HepG2 (cell line): ENCODE measurements around the gene SAPCD2. TPM values are rescaled to one million over a fixed set of nuclear protein-coding genes. Genes with fewer than 3 reads are reported as not detected.
A peak's percentile ranks its signal among the peaks of the same experiment; 100 is the strongest.

Source experiments
- DPF2 ChIP-seq: sonication (generic); formaldehyde crosslinking; IDR thresholded peaks from 2 replicates; pipeline ENCODE4 v1.4.0; 2020; ENCODE audit warnings: mild to moderate bottlenecking, low read depth, missing genetic modification reagents, borderline replicate concordance
- GATA4 ChIP-seq: sonication (generic); IDR thresholded peaks from 2 replicates; pipeline ENCODE4 v1.6.1; 2016; ENCODE audit warnings: antibody characterized with exemption, low read depth, borderline replicate concordance
- GZF1 ChIP-seq: sonication (generic); formaldehyde crosslinking; IDR thresholded peaks from 2 replicates; pipeline ENCODE4 v1.5.1; 2020; ENCODE audit warnings: mild to moderate bottlenecking, missing genetic modification reagents
- IKZF5 ChIP-seq: IDR thresholded peaks from 2 replicates; pipeline ENCODE4 v1.6.1; 2018; ENCODE audit warnings: missing genetic modification reagents, mild to moderate bottlenecking, missing compliant biosample characterization
- MIXL1 ChIP-seq: IDR thresholded peaks from 2 replicates; pipeline ENCODE4 v1.6.1; 2016
- NPAS2 ChIP-seq: sonication (generic); formaldehyde crosslinking; IDR thresholded peaks from 2 replicates; pipeline ENCODE4 v1.8.0; 2022; ENCODE audit warnings: mild to moderate bottlenecking, missing genetic modification reagents, borderline replicate concordance
- PCBP1 ChIP-seq: fragments of 200-400 bp; formaldehyde crosslinking; IDR thresholded peaks from 2 replicates; pipeline ENCODE4 v1.6.1; 2017; ENCODE audit warnings: mild to moderate bottlenecking, low read depth, low read length, borderline replicate concordance
- PHF20 ChIP-seq: sonication (generic); formaldehyde crosslinking; IDR thresholded peaks from 2 replicates; pipeline ENCODE4 v1.5.0; 2020; ENCODE audit warnings: mild to moderate bottlenecking, missing genetic modification reagents
- ZBTB14 ChIP-seq: sonication (generic); formaldehyde crosslinking; IDR thresholded peaks from 2 replicates; pipeline ENCODE4 v1.4.0; 2020; ENCODE audit warnings: missing genetic modification reagents
- ZBTB37 ChIP-seq: sonication (generic); formaldehyde crosslinking; IDR thresholded peaks from 2 replicates; pipeline ENCODE4 v1.4.0; 2020; ENCODE audit warnings: mild to moderate bottlenecking, missing genetic modification reagents
- ZBTB7A ChIP-seq: sonication (generic); formaldehyde crosslinking; IDR thresholded peaks from 2 replicates; pipeline ENCODE4 v1.8.0; 2022; ENCODE audit warnings: mild to moderate bottlenecking, missing genetic modification reagents
- ZMYM4 ChIP-seq: sonication (generic); formaldehyde crosslinking; IDR thresholded peaks from 2 replicates; pipeline ENCODE4 v1.8.1; 2023; ENCODE audit warnings: mild to moderate bottlenecking, missing genetic modification reagents
- ZNF232 ChIP-seq: sonication (generic); formaldehyde crosslinking; IDR thresholded peaks from 2 replicates; pipeline ENCODE4 v1.4.0; 2020; ENCODE audit warnings: missing genetic modification reagents, borderline replicate concordance
- ZNF501 ChIP-seq: sonication (generic); formaldehyde crosslinking; IDR thresholded peaks from 2 replicates; pipeline ENCODE4 v1.5.1; 2020; ENCODE audit warnings: mild to moderate bottlenecking, moderate library complexity, missing genetic modification reagents
- ZNF569 ChIP-seq: sonication (generic); formaldehyde crosslinking; IDR thresholded peaks from 2 replicates; pipeline ENCODE4 v1.5.0; 2020; ENCODE audit warnings: mild to moderate bottlenecking, missing genetic modification reagents, moderate library complexity, borderline replicate concordance
- ZNF616 ChIP-seq: sonication (generic); formaldehyde crosslinking; IDR thresholded peaks from 2 replicates; pipeline ENCODE4 v1.5.0; 2020; ENCODE audit warnings: low read depth, mild to moderate bottlenecking, missing genetic modification reagents
- ZNF724P ChIP-seq: sonication (generic); formaldehyde crosslinking; IDR thresholded peaks from 2 replicates; pipeline ENCODE4 v1.8.0; 2022; ENCODE audit warnings: missing genetic modification reagents, borderline replicate concordance
- ZNF775 ChIP-seq: sonication (generic); formaldehyde crosslinking; IDR thresholded peaks from 2 replicates; pipeline ENCODE4 v1.4.0; 2020; ENCODE audit warnings: missing genetic modification reagents, mild to moderate bottlenecking, moderate library complexity, borderline replicate concordance
- polyA plus RNA-seq, 8 experiments: library from polyadenylated mRNA; depleted of rRNA in 3 of 8; stranded (reverse) in 7 of 8; unstranded in 1 of 8; fragments of >200 nt; fragmentation: Illumina TruSeq in 4 of 8; extraction: Trizol in 4 of 8; gene quantifications; 2 replicates each; pipeline versions ENCODE4 v1.2.1 to v1.2.3, GENCODE V29; 2011 to 2016; ENCODE audit warnings: low read depth in 4 of 8, missing spikeins in 1 of 8, mixed read lengths in 1 of 8; ENCODE audit not compliant: insufficient read depth in 1 of 8
- total RNA-seq, 5 experiments: library from RNA; depleted of rRNA; stranded (reverse); fragments of >200 nt; fragmentation: Illumina TruSeq; extraction: Trizol; gene quantifications; 2 replicates each; pipeline ENCODE4 v1.2.3, GENCODE V29; 2016; ENCODE audit warnings: low read depth in 1 of 5
- TF ChIP-seq, protein P1 (sequence below): IDR thresholded peaks from 2 replicates; pipeline ENCODE4 v1.6.1; 2016
- TF ChIP-seq, protein P2 (sequence below): sonication (generic); formaldehyde crosslinking; IDR thresholded peaks from 2 replicates; pipeline ENCODE4 v1.4.0; 2020; ENCODE audit warnings: missing genetic modification reagents, low read depth, mild to moderate bottlenecking, borderline replicate concordance

SAPCD2 gene
- total and polyA plus RNA-seq, 2 of the 13 experiments (the other 11 are each of a cell fraction or from before 2014, with no cell fraction given) = 21.9 to 42.8 TPM

GRCh38 chr9:137028263-137029057, 41.9 kb downstream of the SAPCD2 start (continued):
- TF ChIP-seq ZBTB14 (CRISPR knock-in tag) = no peak; the same call in 1 of the 2 replicates
- no peak for TF ChIP-seq DPF2 (CRISPR knock-in tag)
- 0 out of 2 replicates have a peak, but pooled peaks have one; percentile 30 for TF ChIP-seq ZNF232
- no peak for TF ChIP-seq ZBTB37 (CRISPR knock-in tag)
- TF ChIP-seq ZNF775 (CRISPR knock-in tag) = no peak
- TF ChIP-seq IKZF5 (CRISPR knock-in tag) = no peak
- no peak for TF ChIP-seq ZNF724P (CRISPR knock-in tag)
- TF ChIP-seq NPAS2 (CRISPR knock-in tag) = no peak
- TF ChIP-seq MIXL1 (CRISPR knock-in tag) = no peak
- no peak for TF ChIP-seq PCBP1
- TF ChIP-seq PHF20 (CRISPR knock-in tag) = no peak
- TF ChIP-seq, protein P1, sequence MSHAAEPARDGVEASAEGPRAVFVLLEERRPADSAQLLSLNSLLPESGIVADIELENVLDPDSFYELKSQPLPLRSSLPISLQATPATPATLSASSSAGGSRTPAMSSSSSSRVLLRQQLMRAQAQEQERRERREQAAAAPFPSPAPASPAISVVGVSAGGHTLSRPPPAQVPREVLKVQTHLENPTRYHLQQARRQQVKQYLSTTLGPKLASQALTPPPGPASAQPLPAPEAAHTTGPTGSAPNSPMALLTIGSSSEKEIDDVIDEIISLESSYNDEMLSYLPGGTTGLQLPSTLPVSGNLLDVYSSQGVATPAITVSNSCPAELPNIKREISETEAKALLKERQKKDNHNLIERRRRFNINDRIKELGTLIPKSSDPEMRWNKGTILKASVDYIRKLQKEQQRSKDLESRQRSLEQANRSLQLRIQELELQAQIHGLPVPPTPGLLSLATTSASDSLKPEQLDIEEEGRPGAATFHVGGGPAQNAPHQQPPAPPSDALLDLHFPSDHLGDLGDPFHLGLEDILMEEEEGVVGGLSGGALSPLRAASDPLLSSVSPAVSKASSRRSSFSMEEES (CRISPR knock-in tag) = no peak
- TF ChIP-seq ZBTB7A (CRISPR knock-in tag) = no peak
- TF ChIP-seq ZMYM4 (CRISPR knock-in tag) = peak; percentile 10; the same call in 1 of the 2 replicates
- TF ChIP-seq, protein P2, sequence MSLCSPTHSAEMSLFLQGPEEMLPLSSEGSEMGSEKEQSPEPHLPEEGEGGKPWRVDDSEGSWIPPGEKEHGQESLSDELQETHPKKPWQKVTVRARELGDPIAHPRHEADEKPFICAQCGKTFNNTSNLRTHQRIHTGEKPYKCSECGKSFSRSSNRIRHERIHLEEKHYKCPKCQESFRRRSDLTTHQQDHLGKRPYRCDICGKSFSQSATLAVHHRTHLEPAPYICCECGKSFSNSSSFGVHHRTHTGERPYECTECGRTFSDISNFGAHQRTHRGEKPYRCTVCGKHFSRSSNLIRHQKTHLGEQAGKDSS (CRISPR knock-in tag) = no peak
- no peak for TF ChIP-seq ZNF501 (CRISPR knock-in tag)
- no peak for TF ChIP-seq GATA4
- TF ChIP-seq ZNF616 (CRISPR knock-in tag) = no peak
- no peak for TF ChIP-seq GZF1 (CRISPR knock-in tag)
- TF ChIP-seq ZNF569 (CRISPR knock-in tag) = no peak
